Endothelial cell of umbilical vein (primary cell): Measurements from ENCODE around the gene RPL10A. TPM values are rescaled to one million over a fixed set of nuclear protein-coding genes. Genes with fewer than 3 reads are reported as not detected.
"Not testable (repeated sequence)": the region's sequence is repeated elsewhere in the genome, so short reads cannot be mapped to it uniquely, and the experiment has no call there.

Experiments
- BruUV-seq: library from RNA; stranded (reverse); fragments of 400-500 nt; replicated peaks from 2 replicates; lab custom pipeline; 2021; lab: Mats Ljungman, UMichigan
- CTCF ChIA-PET: fragments of 300-600, 350-600 bp; sonication (Branson Sonifier 250); formaldehyde crosslinking; loops from one replicate; lab custom pipeline; 2021; ENCODE audit warnings: antibody characterized with exemption, inconsistent platforms; lab: Charles Lee
- POLR2A ChIA-PET: fragments of 300-600, 350-600 bp; sonication (Branson Sonifier 250); formaldehyde crosslinking; loops from one replicate; lab custom pipeline; 2021; ENCODE audit warnings: antibody characterized with exemption, inconsistent platforms; lab: Charles Lee
- DNase-seq: peaks from one replicate; pipeline ENCODE4 v3.0.0-alpha.2; 2011; ENCODE audit warnings: low read depth, low spot score
- FAIRE-seq: peaks from 2 replicates; lab custom pipeline; 2011; peaks lifted over from hg19 to GRCh38; lab: Jason Lieb, UNC
- H2AFZ ChIP-seq: 2 replicates; pipeline ENCODE4 v1.6.0; 2012; ENCODE audit warnings: low read depth, low read length, control low read depth, inconsistent platforms
- H3K27ac ChIP-seq: 2 replicates; pipeline ENCODE4 v1.5.1; 2011; ENCODE audit warnings: low read depth, mild to moderate bottlenecking, control low read depth, low read length, moderate library complexity; ENCODE audit not compliant: insufficient read depth
- H3K27me3 ChIP-seq, 2 experiments: 2 replicates each; pipeline versions ENCODE4 v1.6.0 to v1.6.1; 2011; ENCODE audit warnings: low read length in 2 of 2, mixed read lengths in 1 of 2; ENCODE audit not compliant: control insufficient read depth in 2 of 2, insufficient read depth in 2 of 2
- H3K36me3 ChIP-seq, 2 experiments: 2 replicates in 1 of 2; 3 replicates in 1 of 2; pipeline ENCODE4 v1.5.1; 2011; ENCODE audit warnings: low read length in 2 of 2, mild to moderate bottlenecking in 1 of 2, moderate library complexity in 1 of 2; ENCODE audit not compliant: control insufficient read depth in 2 of 2, insufficient read depth in 2 of 2; ENCODE audit errors: extremely low read depth in 1 of 2
- H3K4me1 ChIP-seq: 3 replicates; pipeline ENCODE4 v1.5.1; 2011; ENCODE audit warnings: mild to moderate bottlenecking, low read length; ENCODE audit not compliant: control insufficient read depth, insufficient read depth; ENCODE audit errors: extremely low read depth
- H3K4me2 ChIP-seq: 2 replicates; pipeline ENCODE4 v1.6.1; 2011; ENCODE audit warnings: low read length, control low read depth, mixed read lengths; ENCODE audit not compliant: insufficient read depth
- H3K4me3 ChIP-seq, 3 experiments: fragments of 200-600 bp in 1 of 3; sonication (generic), shearing (Covaris generic) in 1 of 3; replicated peaks in 1 of 3; 2 replicates each; pipeline ENCODE4 v1.5.1; 2011 to 2016; ENCODE audit warnings: control low read depth in 3 of 3, low read length in 3 of 3, mild to moderate bottlenecking in 2 of 3, inconsistent platforms in 1 of 3, low read depth in 1 of 3, moderate library complexity in 1 of 3; ENCODE audit not compliant: insufficient read depth in 1 of 3
- H3K79me2 ChIP-seq: 2 replicates; pipeline ENCODE4 v1.6.0; 2012; ENCODE audit warnings: low read length, inconsistent platforms; ENCODE audit not compliant: control insufficient read depth, insufficient read depth
- H3K9ac ChIP-seq: replicated peaks from 2 replicates; pipeline ENCODE3; 2011; ENCODE audit warnings: low read length, control low read depth; ENCODE audit not compliant: insufficient read depth; ENCODE audit errors: extremely low read depth
- H3K9me1 ChIP-seq: replicated peaks from 3 replicates; pipeline ENCODE4 v1.6.0; 2011; ENCODE audit warnings: mild to moderate bottlenecking, low read length; ENCODE audit not compliant: control insufficient read depth, insufficient read depth; ENCODE audit errors: extremely low read depth
- H3K9me3 ChIP-seq: replicated peaks from 2 replicates; pipeline ENCODE4 v1.5.1; 2012; ENCODE audit warnings: low read length, inconsistent platforms; ENCODE audit not compliant: control insufficient read depth, insufficient read depth
- H4K20me1 ChIP-seq: replicated peaks from 2 replicates; pipeline ENCODE3; 2011; ENCODE audit warnings: mild to moderate bottlenecking, low read length; ENCODE audit not compliant: control insufficient read depth, insufficient read depth; ENCODE audit errors: extremely low read depth
- CTCF ChIP-seq, 2 donors: IDR thresholded peaks; 1 replicate in 1 of 2; 2 replicates in 1 of 2; pipeline ENCODE4 v1.5.1; 2011; ENCODE audit warnings: low read length in 2 of 2, mild to moderate bottlenecking in 2 of 2, moderate library complexity in 2 of 2, control low read depth in 1 of 2, inconsistent platforms in 1 of 2, low read depth in 1 of 2; ENCODE audit not compliant: insufficient read depth in 1 of 2; ENCODE audit errors: extremely low read depth in 1 of 2
- EZH2 ChIP-seq: IDR thresholded peaks from 2 replicates; pipeline ENCODE4 v1.6.1; 2012; ENCODE audit warnings: borderline replicate concordance, low read depth, mild to moderate bottlenecking, moderate library complexity, low read length, inconsistent platforms; ENCODE audit not compliant: severe bottlenecking
- FOS ChIP-seq: IDR thresholded peaks from 2 replicates; pipeline ENCODE4 v1.6.1; 2011; ENCODE audit warnings: mild to moderate bottlenecking, low read length, moderate library complexity, borderline replicate concordance; ENCODE audit not compliant: insufficient read depth
- GATA2 ChIP-seq: IDR thresholded peaks from 2 replicates; pipeline ENCODE4 v1.7.0; 2011; ENCODE audit warnings: low read depth, mild to moderate bottlenecking, moderate library complexity, mixed read lengths, low read length; ENCODE audit not compliant: insufficient read length, insufficient read depth
- JUN ChIP-seq: IDR thresholded peaks from 2 replicates; pipeline ENCODE4 v1.6.1; 2011; ENCODE audit warnings: borderline replicate concordance, low read depth; ENCODE audit not compliant: insufficient read length, insufficient read depth
- MAX ChIP-seq: IDR thresholded peaks from 2 replicates; pipeline ENCODE4 v1.6.1; 2011; ENCODE audit not compliant: insufficient read depth, insufficient read length
- MYC ChIP-seq: IDR thresholded peaks from one replicate; pipeline ENCODE4 v1.6.1; 2011; ENCODE audit warnings: mild to moderate bottlenecking, low read depth, low read length
- POLR2A ChIP-seq: IDR thresholded peaks from 2 replicates; pipeline ENCODE4 v1.6.1; 2012; ENCODE audit warnings: low read depth, mild to moderate bottlenecking, control low read depth, low read length
- POLR2AphosphoS5 ChIP-seq: IDR thresholded peaks from 2 replicates; pipeline ENCODE4 v1.6.1; 2012; ENCODE audit warnings: low read depth, mild to moderate bottlenecking, control low read depth, low read length, moderate library complexity; ENCODE audit not compliant: insufficient read depth
- dilution Hi-C: fragments of 300-500 bp; cut with MboI; formaldehyde crosslinking; loops from one replicate; pipeline ENCODE4 v1.15.0; 2019; ENCODE audit warnings: low sequenced_read_pairs; ENCODE audit not compliant: extremely low pct_ligation_motif_present
- intact Hi-C: fragments of 100-400 bp; cut with micrococcal nuclease; formaldehyde crosslinking; loops from one replicate; pipeline ENCODE4 v1.10.0; 2022
- polyA plus RNA-seq, 4 experiments: library from polyadenylated mRNA; depleted of rRNA in 3 of 4; stranded (reverse) in 3 of 4; unstranded in 1 of 4; fragments of >200 nt; gene quantifications; 2 replicates each; pipeline versions ENCODE4 v1.2.1 to v1.2.3, GENCODE V29; 2011 to 2012; ENCODE audit warnings: missing spikeins in 1 of 4
- total RNA-seq: library from RNA; stranded (reverse); gene quantifications from 2 replicates; pipeline ENCODE4 v1.2.3, GENCODE V29; 2021

RPL10A gene
- total and polyA plus RNA-seq, 2 donors (not counting 3 experiments of a cell fraction or from before 2014, with no cell fraction given), result 1,339 to 1,956 TPM

- ChIA-PET POLR2A (interaction anchor here (0.6 kb wide), 1 partner anchor 86 kb away, joined by 3 read pairs; no protein-coding TSS in a partner anchor), CTCF (interaction anchor here (2.2 to 5.8 kb wide), 4 partner anchors 8 to 21 kb away, joined by 4 to 29 read pairs (median 10); no protein-coding TSS in a partner anchor)
- no peak overlapping the region for H3K27ac ChIP-seq
Observed at GRCh38 chr6:35436071-35436857, 31.9 kb upstream of the RPL10A start.

GRCh38 chr6:35438378-35439065, 29.7 kb upstream of the RPL10A start:
- H3K4me2 ChIP-seq, H4K20me1 ChIP-seq, FAIRE-seq, H2AFZ ChIP-seq, H3K4me3 ChIP-seq, H3K9ac ChIP-seq, H3K4me1 ChIP-seq, H3K36me3 ChIP-seq, dilution Hi-C loops, POLR2A ChIA-PET, intact Hi-C loops, H3K27ac ChIP-seq, H3K9me1 ChIP-seq, BruUV-seq, H3K27me3 ChIP-seq, DNase-seq, H3K79me2 ChIP-seq, H3K9me3 ChIP-seq: not testable (repeated sequence)
- CTCF ChIA-PET, result interaction anchor here (1.4 to 2.4 kb wide), 2 partner anchors 9 to 10 kb away, joined by 3 to 11 read pairs; no protein-coding TSS in a partner anchor

More at GRCh38 chr6:35436071-35436857, 31.9 kb upstream of the RPL10A start:
- H2AFZ ChIP-seq, result no peak overlapping the region
- TF ChIP-seq GATA2 (no peak), POLR2A (no peak), CTCF (IDR thresholded peaks at IDR 0.05; ENCODE audit: extremely low read depth in 1 of 2, insufficient read depth in 1 of 2, low read depth in 1 of 2, low read length in 2 of 2) (no peak), MYC (no peak), JUN (no peak), FOS (no peak), EZH2 (no peak), MAX (no peak), POLR2AphosphoS5 (no peak)
- dilution Hi-C loops, result no loop called here
- H3K27me3 ChIP-seq, result no peaks in the 10 kb centered on the region
- no peak overlapping the region for H3K9ac ChIP-seq
- H3K4me1 ChIP-seq, result no peaks in the 10 kb centered on the region
- intact Hi-C loops, result no loop called here
- H4K20me1 ChIP-seq, result no peaks in the 10 kb centered on the region
- H3K9me3 ChIP-seq, result no peaks in the 10 kb centered on the region
- H3K36me3 ChIP-seq, result no peaks in the 10 kb centered on the region
- H3K9me1 ChIP-seq, result no peaks in the 10 kb centered on the region
- H3K4me3 ChIP-seq, result no peak overlapping the region
- no peak overlapping the region for H3K4me2 ChIP-seq
- H3K79me2 ChIP-seq, result no peaks in the 10 kb centered on the region
- DNase-seq (no peak), FAIRE-seq (no peak)
- BruUV-seq, result no TSS peak
